ENCODE data around the gene FOXP4. TPM values are rescaled to one million over a fixed set of nuclear protein-coding genes. Genes with fewer than 3 reads are reported as not detected.
A peak's percentile ranks its signal among the peaks of the same experiment; 100 is the strongest.

Gene FOXP4
- total and polyA plus RNA-seq, 2 donors from 2014 or later: 14.0 to 33.2 TPM

DNA sequence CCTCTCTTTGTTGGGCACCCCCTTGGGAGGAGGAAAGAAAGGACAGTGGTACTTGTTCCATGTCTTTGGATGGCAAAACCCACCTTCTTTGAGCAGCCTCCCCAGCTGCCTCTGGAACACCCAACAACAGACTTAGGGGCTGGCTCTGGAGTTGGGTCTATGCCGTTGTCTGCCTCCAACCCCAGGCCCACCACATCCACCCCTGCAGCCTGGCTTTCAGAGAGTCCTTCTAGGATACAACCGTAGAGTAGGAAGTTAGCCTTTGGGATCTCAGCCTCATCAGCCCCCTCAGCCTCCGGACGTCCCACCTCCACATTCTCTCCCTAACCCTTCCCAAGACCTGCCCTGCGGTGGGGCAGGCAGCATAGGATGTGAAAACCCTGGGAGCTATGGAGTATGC, 36.4 kb downstream of the FOXP4 start:
- intact Hi-C loops (cut with DNase I): no loop called here
- no peak overlapping the region for H3K9ac ChIP-seq (ENCODE audit: low read length in 3 of 3)
- H3K27ac ChIP-seq (ENCODE audit: low read depth in 2 of 2, low read length in 2 of 2): no peak overlapping the region
- no peaks in the 10 kb centered on the region for H3K27me3 ChIP-seq (ENCODE audit: control insufficient read depth, insufficient read depth, low read length)
- peaks cover 0 to 4% (median 0%) of the 10 kb centered on the region in 3 donors for H3K36me3 ChIP-seq (ENCODE audit: control insufficient read depth in 2 of 3, insufficient read depth in 3 of 3, low read length in 3 of 3)
- H3K4me3 ChIP-seq (ENCODE audit: low read length in 3 of 3): no peak overlapping the region
- no peaks in the 10 kb centered on the region for H3K9me3 ChIP-seq (ENCODE audit: control insufficient read depth in 2 of 3, insufficient read depth in 1 of 3, low read length in 3 of 3)
- FAIRE-seq (no peak), DNase-seq (no peak)
- no peak for TF ChIP-seq CTCF (IDR thresholded peaks at IDR 0.05; ENCODE audit: borderline replicate concordance, extremely low read depth, insufficient read depth)
- H3K4me1 ChIP-seq (ENCODE audit: control insufficient read depth in 2 of 3, insufficient read depth in 2 of 3, low read depth in 1 of 3, low read length in 3 of 3): peaks cover 4 to 44% (median 31%) of the 10 kb centered on the region in 3 donors

DNA sequence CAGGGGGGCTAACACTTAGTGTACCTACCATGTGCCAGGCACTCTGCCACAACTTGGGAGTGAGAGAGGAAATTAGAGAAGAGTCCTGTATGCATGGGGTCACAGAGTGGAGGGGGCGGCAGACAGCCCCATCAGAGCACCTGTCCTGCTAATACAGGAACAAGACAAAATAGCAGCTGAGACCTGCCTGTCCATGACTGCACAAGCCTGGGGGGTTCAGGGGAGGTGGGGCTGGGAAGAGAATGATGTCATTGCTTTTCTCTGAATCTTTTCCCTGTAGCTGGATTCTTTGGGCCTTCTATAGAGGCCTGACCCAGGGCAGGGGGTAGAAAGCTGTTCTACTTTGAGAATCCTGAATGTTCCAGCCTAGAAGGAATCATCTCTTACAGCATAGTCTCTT, 37.4 kb downstream of the FOXP4 start:
- intact Hi-C loops (cut with DNase I): no loop called here
- Histone ChIP-seq H3K27ac (ENCODE audit: low read depth in 2 of 2, low read length in 2 of 2) (peak overlapping the region in 1 of 2 donors; percentile 17), H3K36me3 (ENCODE audit: control insufficient read depth in 2 of 3, insufficient read depth in 3 of 3, low read length in 3 of 3) (peaks cover 0 to 6% (median 0%) of the 10 kb centered on the region in 3 donors), H3K9me3 (ENCODE audit: control insufficient read depth in 2 of 3, insufficient read depth in 1 of 3, low read length in 3 of 3) (no peaks in the 10 kb centered on the region), H3K9ac (ENCODE audit: low read length in 3 of 3) (peak overlapping the region in 1 of 3 donors; percentile 2), H3K4me3 (ENCODE audit: low read length in 3 of 3) (no peak overlapping the region), H3K4me1 (ENCODE audit: control insufficient read depth in 2 of 3, insufficient read depth in 2 of 3, low read depth in 1 of 3, low read length in 3 of 3) (peaks cover 0 to 35% (median 25%) of the 10 kb centered on the region in 3 donors), H3K27me3 (ENCODE audit: control insufficient read depth, insufficient read depth, low read length) (no peaks in the 10 kb centered on the region)
- TF ChIP-seq CTCF (IDR thresholded peaks at IDR 0.05; ENCODE audit: borderline replicate concordance, extremely low read depth, insufficient read depth): no peak
- no peak for FAIRE-seq
- no peak for DNase-seq

DNA sequence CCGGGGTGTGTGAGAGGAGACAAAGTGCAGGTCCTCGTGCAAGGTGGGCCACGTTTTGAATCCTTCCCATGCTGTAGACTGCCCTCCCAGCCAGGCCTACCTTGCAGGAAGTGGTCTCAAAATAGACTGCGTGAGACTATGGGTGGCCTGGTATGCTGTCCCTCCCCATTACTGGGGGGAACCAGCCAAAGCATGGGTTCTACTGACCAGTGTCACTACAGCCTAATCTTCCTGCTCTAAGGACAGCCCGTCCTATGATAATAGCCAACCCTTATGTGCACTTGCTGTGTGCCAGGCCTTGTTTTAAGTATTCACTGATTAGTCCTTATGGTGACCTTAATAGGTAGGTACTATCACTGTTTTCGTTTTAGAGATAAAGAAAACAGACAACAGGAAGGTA, 38.0 kb downstream of the FOXP4 start:
- TF ChIP-seq CTCF (IDR thresholded peaks at IDR 0.05; ENCODE audit: borderline replicate concordance, extremely low read depth, insufficient read depth): no peak
- Histone ChIP-seq H3K36me3 (ENCODE audit: control insufficient read depth in 2 of 3, insufficient read depth in 3 of 3, low read length in 3 of 3) (peaks cover 0 to 8% (median 0%) of the 10 kb centered on the region in 3 donors), H3K9me3 (ENCODE audit: control insufficient read depth in 2 of 3, insufficient read depth in 1 of 3, low read length in 3 of 3) (no peaks in the 10 kb centered on the region), H3K27me3 (ENCODE audit: control insufficient read depth, insufficient read depth, low read length) (no peaks in the 10 kb centered on the region), H3K4me3 (ENCODE audit: low read length in 3 of 3) (peak overlapping the region in 1 of 3 donors; percentile 6), H3K27ac (ENCODE audit: low read depth in 2 of 2, low read length in 2 of 2) (peak overlapping the region; percentile 14 to 19), H3K4me1 (ENCODE audit: control insufficient read depth in 2 of 3, insufficient read depth in 2 of 3, low read depth in 1 of 3, low read length in 3 of 3) (peaks cover 0 to 35% (median 25%) of the 10 kb centered on the region in 3 donors), H3K9ac (ENCODE audit: low read length in 3 of 3) (peak overlapping the region in 2 of 3 donors; percentile 2 to 22)
- intact Hi-C loops (cut with DNase I): no loop called here
- no peak for FAIRE-seq
- DNase-seq: no peak

All from kidney (tissue), 14 donors.